Common myeloid progenitor, CD34-positive (primary cell): ENCODE measurements around the gene GRPEL2.

Source experiments
- CTCF ChIA-PET: fragments of 350-600 bp; sonication (Branson Sonifier 250); formaldehyde crosslinking; loops from one replicate; lab custom pipeline; 2021; ENCODE audit warnings: antibody characterized with exemption; lab: Charles Lee
- POLR2A ChIA-PET: fragments of 350-600 bp; sonication (Branson Sonifier 250); formaldehyde crosslinking; loops from one replicate; lab custom pipeline; 2021; ENCODE audit warnings: antibody characterized with exemption; lab: Charles Lee
- DNase-seq, 3 donors: peaks; one replicate each; pipeline versions ENCODE4 v3.0.0 to v3.0.0-alpha.2; 2013
- H3K27ac ChIP-seq, 2 experiments: 1 replicate in 1 of 2; 2 replicates in 1 of 2; pipeline ENCODE4 v1.7.0; 2013; ENCODE audit warnings: inconsistent platforms in 2 of 2, low read length in 2 of 2, mild to moderate bottlenecking in 2 of 2, low read depth in 1 of 2, moderate library complexity in 1 of 2; ENCODE audit not compliant: severe bottlenecking in 2 of 2, insufficient read depth in 1 of 2, poor library complexity in 1 of 2
- H3K27me3 ChIP-seq, 5 experiments: replicated peaks in 2 of 5; 1 replicate in 3 of 5; 2 replicates in 2 of 5; pipeline versions ENCODE4 v1.6.1 to v1.7.0; 2013; ENCODE audit warnings: low read length in 4 of 5, mild to moderate bottlenecking in 2 of 5, moderate library complexity in 2 of 5, inconsistent platforms in 1 of 5; ENCODE audit not compliant: insufficient read depth in 5 of 5, control insufficient read depth in 4 of 5
- H3K36me3 ChIP-seq, 4 experiments: 1 replicate in 2 of 4; 2 replicates in 2 of 4; pipeline versions ENCODE4 v1.6.1 to v1.7.0; 2013; ENCODE audit warnings: low read length in 3 of 4, control low read depth in 1 of 4, mild to moderate bottlenecking in 1 of 4; ENCODE audit not compliant: control insufficient read depth in 4 of 4, insufficient read depth in 4 of 4
- H3K4me1 ChIP-seq, 4 experiments: 1 replicate in 3 of 4; 2 replicates in 1 of 4; pipeline versions ENCODE4 v1.6.1 to v1.7.1; 2013; ENCODE audit warnings: low read length in 3 of 4, mild to moderate bottlenecking in 3 of 4, control low read depth in 1 of 4, inconsistent platforms in 1 of 4, moderate library complexity in 1 of 4; ENCODE audit not compliant: control insufficient read depth in 4 of 4, insufficient read depth in 4 of 4; ENCODE audit errors: control extremely low read depth in 1 of 4
- H3K4me3 ChIP-seq, 7 experiments: 1 replicate in 4 of 7; 2 replicates in 3 of 7; pipeline versions ENCODE4 v1.5.1 to v1.7.0; 2013; ENCODE audit warnings: mild to moderate bottlenecking in 7 of 7, low read length in 6 of 7, moderate library complexity in 6 of 7, inconsistent platforms in 2 of 7, low read depth in 2 of 7, control low read depth in 1 of 7; ENCODE audit not compliant: insufficient read depth in 4 of 7, control insufficient read depth in 1 of 7; ENCODE audit errors: extremely low read depth in 1 of 7
- H3K9me3 ChIP-seq, 5 experiments: 1 replicate in 4 of 5; 2 replicates in 1 of 5; pipeline versions ENCODE4 v1.6.1 to v1.7.1; 2013; ENCODE audit warnings: low read length in 4 of 5, mild to moderate bottlenecking in 2 of 5, inconsistent platforms in 1 of 5, low read depth in 1 of 5, moderate library complexity in 1 of 5; ENCODE audit not compliant: control insufficient read depth in 4 of 5, insufficient read depth in 2 of 5; ENCODE audit errors: control extremely low read depth in 1 of 5
- WGBS: methylation state at CpG from one replicate; pipeline ENCODE4 v1.1.5; 2013; ENCODE audit not compliant: insufficient coverage; 5-methylcytosine and 5-hydroxymethylcytosine counted together

Gene GRPEL2

DNA sequence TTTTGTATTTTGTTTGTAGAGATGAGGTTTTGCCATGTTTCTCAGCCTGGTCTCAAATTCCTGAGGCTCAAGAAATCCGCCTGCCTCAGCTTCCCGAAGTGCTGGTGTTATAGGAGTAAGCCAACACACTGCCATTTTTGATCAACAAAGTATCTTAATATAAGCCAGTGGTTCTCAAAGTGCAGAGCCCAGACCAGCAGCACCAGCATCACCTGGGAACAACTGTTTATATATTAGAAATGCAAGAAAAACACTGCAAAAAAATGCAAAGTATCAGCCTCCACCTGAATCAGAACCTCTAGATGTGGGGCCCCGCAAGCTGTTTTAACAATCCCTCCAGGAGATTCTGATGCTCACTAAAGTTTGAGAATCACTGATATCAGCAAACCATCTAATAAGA is 27.6 kb downstream of the GRPEL2 start:
- H3K4me1 ChIP-seq = no peaks in the 10 kb centered on the region
- H3K4me3 ChIP-seq = no peak overlapping the region
- H3K27ac ChIP-seq = no peak overlapping the region
- CTCF ChIA-PET = interaction anchor here (0.7 to 22.5 kb wide), 18 partner anchors 9 to 246 kb away, joined by 3 to 209 read pairs (median 8); partner anchors contain the start of genes GRPEL2, IL17B and PCYOX1L
- H3K9me3 ChIP-seq = no peaks in the 10 kb centered on the region
- no peak for DNase-seq
- WGBS = 100% methylated on average over 3 of the region's 3 CpGs
- H3K27me3 ChIP-seq = no peaks in the 10 kb centered on the region
- POLR2A ChIA-PET = no interaction called here
- peaks cover 0 to 4% (median 1%) of the 10 kb centered on the region in 4 experiments for H3K36me3 ChIP-seq

DNA sequence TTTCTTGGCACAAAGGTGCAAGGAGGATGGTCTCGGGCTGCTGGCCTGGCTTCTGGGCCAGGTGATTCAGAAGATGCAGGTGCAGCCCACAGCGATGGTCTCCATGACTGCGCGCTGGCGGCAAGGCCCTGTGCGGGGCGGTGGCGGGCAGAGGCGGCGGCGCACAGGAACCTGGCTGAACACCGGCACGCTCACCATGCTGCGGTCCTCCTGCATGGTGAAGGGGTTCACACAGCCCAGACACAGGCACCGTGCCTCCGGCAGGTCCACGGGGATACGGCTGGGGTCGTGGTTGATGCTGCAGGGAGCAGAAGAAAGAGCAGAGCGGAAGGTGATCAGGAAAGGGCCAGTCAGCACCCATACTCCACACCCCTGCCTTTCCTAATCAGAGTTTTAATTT is 29.0 kb downstream of the GRPEL2 start:
- POLR2A ChIA-PET = no interaction called here
- CTCF ChIA-PET = interaction anchor here (1.6 to 22.5 kb wide), 6 partner anchors 7 to 60 kb away, joined by 4 to 209 read pairs (median 69); partner anchors contain the start of genes IL17B and PCYOX1L
- no peak overlapping the region for H3K27ac ChIP-seq
- DNase-seq = no peak
- 97% methylated on average over 12 of the region's 20 CpGs for WGBS
- no peaks in the 10 kb centered on the region for H3K36me3 ChIP-seq
- H3K27me3 ChIP-seq = no peaks in the 10 kb centered on the region
- no peaks in the 10 kb centered on the region for H3K9me3 ChIP-seq
- no peaks in the 10 kb centered on the region for H3K4me1 ChIP-seq
- no peak overlapping the region for H3K4me3 ChIP-seq

DNA sequence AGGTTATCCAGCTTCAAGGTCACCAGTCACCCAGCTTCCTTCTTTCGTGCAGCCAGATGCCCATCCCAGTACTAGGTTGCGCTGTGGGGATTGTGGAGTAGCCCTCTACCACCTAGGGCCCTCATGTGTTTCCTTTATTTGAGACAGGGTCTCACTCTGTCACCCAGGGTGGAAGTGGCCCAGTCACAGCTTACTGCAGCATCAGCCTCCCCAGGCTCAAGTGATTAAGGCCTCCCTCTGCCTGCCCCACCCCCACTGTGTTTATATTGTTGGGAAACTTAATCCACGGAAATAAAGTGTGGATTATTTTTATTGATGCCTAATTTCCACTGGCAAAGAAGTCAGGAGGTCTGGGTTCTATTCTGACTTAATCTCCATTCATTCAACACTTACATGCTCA is 29.5 kb downstream of the GRPEL2 start:
- H3K4me1 ChIP-seq = no peaks in the 10 kb centered on the region
- no peak overlapping the region for H3K4me3 ChIP-seq
- H3K27me3 ChIP-seq = no peaks in the 10 kb centered on the region
- H3K27ac ChIP-seq = no peak overlapping the region
- DNase-seq = no peak
- WGBS = 100% methylated on average over 2 of the region's 3 CpGs
- H3K9me3 ChIP-seq = no peaks in the 10 kb centered on the region
- ChIA-PET CTCF (interaction anchor here (1.1 to 22.5 kb wide), 8 partner anchors 7 to 145 kb away, joined by 3 to 209 read pairs (median 6); partner anchors contain the start of genes IL17B and PCYOX1L), POLR2A (interaction anchor here (0.6 kb wide), 1 partner anchor 349 kb away, joined by 4 read pairs; no protein-coding TSS in a partner anchor)
- no peaks in the 10 kb centered on the region for H3K36me3 ChIP-seq

DNA sequence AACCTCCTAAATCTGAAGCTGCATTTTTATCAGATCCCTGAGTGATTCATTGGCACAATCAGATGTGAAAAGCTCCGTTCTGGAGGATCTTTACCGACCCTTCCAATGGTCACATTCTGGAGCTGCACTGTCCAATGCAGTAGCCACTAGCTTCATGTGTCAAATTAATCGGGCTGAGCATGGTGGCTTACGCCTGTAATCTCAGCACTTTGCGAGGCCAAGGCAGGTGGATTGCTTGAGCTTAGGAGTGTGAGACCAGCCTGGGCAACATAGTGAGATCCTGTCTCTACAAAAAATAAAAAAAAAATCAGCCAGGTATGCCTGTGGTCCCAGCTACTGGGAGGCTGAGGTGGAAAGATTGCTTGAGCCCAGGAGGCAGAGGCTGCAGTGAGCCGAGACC is 30.1 kb downstream of the GRPEL2 start:
- Histone ChIP-seq H3K27ac (no peak overlapping the region), H3K4me3 (no peak overlapping the region), H3K9me3 (no peaks in the 10 kb centered on the region), H3K4me1 (no peaks in the 10 kb centered on the region), H3K27me3 (no peaks in the 10 kb centered on the region), H3K36me3 (no peaks in the 10 kb centered on the region)
- WGBS = 100% methylated on average over 3 of the region's 6 CpGs
- no peak for DNase-seq
- POLR2A ChIA-PET = interaction anchor here (0.6 kb wide), 1 partner anchor 348 kb away, joined by 4 read pairs; no protein-coding TSS in a partner anchor
- CTCF ChIA-PET = interaction anchor here (0.6 to 22.5 kb wide), 10 partner anchors 6 to 144 kb away, joined by 3 to 209 read pairs (median 5); partner anchors contain the start of genes IL17B and PCYOX1L

DNA sequence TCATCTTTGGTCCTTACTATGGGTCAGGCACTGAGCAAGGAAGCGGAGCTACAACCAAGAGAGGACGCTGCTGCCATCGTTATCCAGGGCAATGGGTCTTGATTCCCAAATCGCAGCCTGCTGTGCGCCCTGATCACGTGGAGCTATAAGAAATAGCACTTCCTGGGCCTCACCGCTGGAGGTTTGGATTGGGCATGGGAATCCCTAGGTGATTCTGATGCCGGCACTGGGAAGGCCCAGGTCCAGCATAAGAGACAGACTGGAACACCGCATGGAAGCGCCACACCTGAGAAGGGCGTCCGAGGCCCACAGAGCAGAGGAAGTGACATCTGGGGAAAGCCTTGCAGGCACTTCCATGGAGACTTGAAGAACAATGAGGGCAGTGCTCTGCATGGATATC is 30.8 kb downstream of the GRPEL2 start:
- DNase-seq = no peak
- POLR2A ChIA-PET = no interaction called here

DNA sequence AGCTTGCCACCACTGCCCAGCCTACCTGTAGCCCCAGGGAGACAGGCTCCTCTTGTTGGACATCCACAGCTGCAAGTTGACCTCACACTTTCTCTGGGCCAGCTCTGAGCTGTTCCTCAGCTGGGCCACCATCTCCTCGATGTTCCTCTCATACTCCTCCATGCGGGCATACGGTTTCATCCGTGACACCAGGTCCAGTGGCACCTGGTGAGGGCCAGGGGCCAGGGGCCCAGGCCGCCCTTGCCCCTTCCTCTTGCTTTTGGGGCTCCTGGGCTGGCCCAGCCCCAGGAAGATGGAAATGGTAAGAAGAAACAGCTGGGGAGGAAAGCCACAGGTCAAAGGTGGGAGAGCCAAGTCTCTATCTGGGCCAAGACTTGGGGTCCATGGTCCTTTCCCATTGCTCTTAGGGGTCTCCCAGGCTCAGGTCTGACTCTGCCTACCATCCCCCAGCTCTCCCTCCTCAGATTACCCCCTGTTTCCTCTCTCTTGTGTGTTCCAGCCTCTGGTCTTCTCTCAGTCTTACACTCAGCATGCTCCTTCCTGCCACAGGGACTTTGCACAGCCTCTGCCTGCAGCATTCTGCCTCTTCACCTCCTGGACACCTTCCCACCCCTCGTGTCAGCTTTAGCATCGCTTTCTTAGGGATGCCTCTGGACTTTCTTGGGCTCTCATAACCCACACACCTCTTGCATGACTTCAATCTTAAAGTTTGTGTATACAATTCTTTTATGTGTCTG is 31.6 kb downstream of the GRPEL2 start:
- no peaks in the 10 kb centered on the region for H3K27me3 ChIP-seq
- no peak overlapping the region for H3K4me3 ChIP-seq
- ChIA-PET CTCF (interaction anchor here (0.6 to 22.5 kb wide), 13 partner anchors 5 to 194 kb away, joined by 3 to 209 read pairs (median 5); partner anchors contain the start of genes IL17B and PCYOX1L), POLR2A (no interaction called here)
- WGBS = 100% methylated on average over 6 of the region's 7 CpGs
- H3K9me3 ChIP-seq = no peaks in the 10 kb centered on the region
- no peaks in the 10 kb centered on the region for H3K4me1 ChIP-seq
- no peaks in the 10 kb centered on the region for H3K36me3 ChIP-seq
- no peak for DNase-seq
- no peak overlapping the region for H3K27ac ChIP-seq

More for the DNA sequence above, 30.8 kb downstream of the GRPEL2 start:
- no peak overlapping the region for H3K27ac ChIP-seq
- H3K4me3 ChIP-seq = no peak overlapping the region
- no peaks in the 10 kb centered on the region for H3K27me3 ChIP-seq
- no peaks in the 10 kb centered on the region for H3K9me3 ChIP-seq
- CTCF ChIA-PET = interaction anchor here (0.6 to 22.5 kb wide), 15 partner anchors 6 to 186 kb away, joined by 3 to 209 read pairs (median 4); partner anchors contain the start of genes IL17B and PCYOX1L
- 98% methylated on average over 12 of the region's 12 CpGs for WGBS
- H3K4me1 ChIP-seq = no peaks in the 10 kb centered on the region
- no peaks in the 10 kb centered on the region for H3K36me3 ChIP-seq
